ENCODE data around the gene GPX8. TPM values are rescaled to one million over a fixed set of nuclear protein-coding genes. Genes with fewer than 3 reads are reported as not detected.

Gene GPX8
- polyA plus RNA-seq, 1 donor from 2014 or later, result 1.2 TPM

- Histone ChIP-seq H3K9me2 (ENCODE audit: insufficient read depth, low read length) (no peaks in the 10 kb centered on the region), H3K27me3 (ENCODE audit: insufficient read depth, low read depth, low read length) (peaks cover 4% of the 10 kb centered on the region), H3K4me3 (ENCODE audit: low read length) (no peak overlapping the region), H4K20me1 (ENCODE audit: insufficient read depth) (no peaks in the 10 kb centered on the region), H3K4me2 (ENCODE audit: low read length) (no peak overlapping the region), H3K27ac (ENCODE audit: low read length) (no peak overlapping the region), H3K9ac (ENCODE audit: low read length) (no peak overlapping the region), H2AFZ (ENCODE audit: low read depth, low read length) (no peak overlapping the region), H3K9me3 (ENCODE audit: low read length) (no peaks in the 10 kb centered on the region), H3F3A (ENCODE audit: insufficient read depth, low read length, poor library complexity, severe bottlenecking) (no peaks in the 10 kb centered on the region), H3K36me3 (ENCODE audit: insufficient read depth, low read length) (no peaks in the 10 kb centered on the region), H3K79me2 (replicated peaks; ENCODE audit: insufficient read depth, low read length) (no peaks in the 10 kb centered on the region)
- TF ChIP-seq RAD21 (conservative IDR thresholded peaks at IDR 0.05), result no peak
- TF ChIP-seq EZH2 (IDR thresholded peaks at IDR 0.05; ENCODE audit: borderline replicate concordance, insufficient read depth, low read length, poor library complexity, severe bottlenecking), result no peak
- TF ChIP-seq MXI1 (conservative IDR thresholded peaks at IDR 0.05; ENCODE audit: poor library complexity, severe bottlenecking), result no peak
These were observed 28.9 kb downstream of the GPX8 start for GRCh38 chr5:55188656-55189540.

DNA sequence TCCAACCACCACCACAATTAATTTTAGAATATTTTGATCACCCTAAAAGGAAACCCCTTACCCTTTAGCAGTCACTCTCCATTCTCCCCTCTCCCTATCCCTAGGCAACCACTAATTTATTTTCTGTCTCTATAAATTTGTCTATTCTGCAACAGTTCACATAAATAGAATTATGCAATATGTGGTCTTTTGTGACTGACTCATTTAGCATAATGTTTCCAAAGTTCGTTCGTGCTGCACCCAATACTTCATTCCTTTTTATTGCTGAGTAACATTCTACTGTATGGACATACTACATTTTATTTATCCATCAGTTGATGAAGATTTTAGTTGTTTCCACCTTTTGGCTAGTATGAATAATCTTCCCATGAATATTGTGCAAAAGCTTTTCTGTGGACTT, 31.2 kb downstream of the GPX8 start:
- H3K27ac ChIP-seq (ENCODE audit: low read length), result no peak overlapping the region
- no peak for TF ChIP-seq TAF1 (IDR thresholded peaks at IDR 0.05; ENCODE audit: low read depth)
- no peak for TF ChIP-seq CTCF (IDR thresholded peaks at IDR 0.05; ENCODE audit: poor library complexity, severe bottlenecking)
- no peak for TF ChIP-seq MXI1 (conservative IDR thresholded peaks at IDR 0.05; ENCODE audit: poor library complexity, severe bottlenecking)
- TF ChIP-seq REST (IDR thresholded peaks at IDR 0.05; ENCODE audit: borderline replicate concordance), result no peak
- no peak for TF ChIP-seq EZH2 (IDR thresholded peaks at IDR 0.05; ENCODE audit: borderline replicate concordance, insufficient read depth, low read length, poor library complexity, severe bottlenecking)
- TF ChIP-seq RAD21 (conservative IDR thresholded peaks at IDR 0.05), result no peak
- TF ChIP-seq SMC3 (conservative IDR thresholded peaks at IDR 0.05; ENCODE audit: poor library complexity), result no peak
- TF ChIP-seq POLR2AphosphoS5 (IDR thresholded peaks at IDR 0.05), result no peak
- TF ChIP-seq EP300 (conservative IDR thresholded peaks at IDR 0.05; ENCODE audit: poor library complexity, severe bottlenecking), result no peak
- no peak overlapping the region for H3K4me3 ChIP-seq (ENCODE audit: low read length)
- no peak overlapping the region for H2AFZ ChIP-seq (ENCODE audit: low read depth, low read length)
- no peaks in the 10 kb centered on the region for H3F3A ChIP-seq (ENCODE audit: insufficient read depth, low read length, poor library complexity, severe bottlenecking)
- no peaks in the 10 kb centered on the region for H3K36me3 ChIP-seq (ENCODE audit: insufficient read depth, low read length)
- H3K27me3 ChIP-seq (ENCODE audit: insufficient read depth, low read depth, low read length), result no peaks in the 10 kb centered on the region
- H3K9me3 ChIP-seq (ENCODE audit: low read length), result no peaks in the 10 kb centered on the region
- H3K9me2 ChIP-seq (ENCODE audit: insufficient read depth, low read length), result no peaks in the 10 kb centered on the region
- no peak overlapping the region for H3K4me2 ChIP-seq (ENCODE audit: low read length)
- H3K79me2 ChIP-seq (replicated peaks; ENCODE audit: insufficient read depth, low read length), result no peaks in the 10 kb centered on the region
- no peak overlapping the region for H3K9ac ChIP-seq (ENCODE audit: low read length)
- H4K20me1 ChIP-seq (ENCODE audit: insufficient read depth), result no peaks in the 10 kb centered on the region
